WTC11 (cell line): ENCODE results near the gene INPP4A. TPM values are rescaled to one million over a fixed set of nuclear protein-coding genes. Genes with fewer than 3 reads are reported as not detected.

Experiments
- ATAC-seq: fragments of 200-7000 bp; cut with Tn5 transposase; 2 replicates; pipeline ENCODE4 v1.10.0; 2021; ENCODE audit warnings: mild to moderate bottlenecking, moderate library complexity
- CTCF ChIA-PET: fragments of 300-600 bp; sonication (Branson Sonifier 250); formaldehyde crosslinking; loops from one replicate; lab custom pipeline; 2021; ENCODE audit warnings: antibody characterized with exemption; lab: Charles Lee
- POLR2A ChIA-PET: fragments of 350-600 bp; sonication (Branson Sonifier 250); formaldehyde crosslinking; loops from one replicate; lab custom pipeline; 2021; ENCODE audit warnings: antibody characterized with exemption; lab: Charles Lee
- DNase-seq: peaks from one replicate; pipeline ENCODE4 v3.0.0; 2021; ENCODE audit warnings: low spot score
- H3K27ac Mint-ChIP-seq: 2 replicates; pipeline ENCODE4 v1.8.0; 2021; ENCODE audit warnings: mixed read lengths
- H3K27me3 Mint-ChIP-seq: 2 replicates; pipeline ENCODE4 v1.8.0; 2021; ENCODE audit warnings: low read depth, mild to moderate bottlenecking, moderate library complexity, mixed read lengths
- H3K36me3 Mint-ChIP-seq: 2 replicates; pipeline ENCODE4 v1.8.0; 2021; ENCODE audit warnings: mixed read lengths
- H3K4me1 Mint-ChIP-seq: 2 replicates; pipeline ENCODE4 v1.8.0; 2022; ENCODE audit warnings: mixed read lengths
- H3K4me3 Mint-ChIP-seq: 2 replicates; pipeline ENCODE4 v1.8.0; 2021; ENCODE audit warnings: mild to moderate bottlenecking, moderate library complexity, mixed read lengths
- H3K9me3 Mint-ChIP-seq: 2 replicates; pipeline ENCODE4 v1.8.0; 2021; ENCODE audit warnings: mixed read lengths
- OVOL2 ChIP-seq: fragments of 250-450 bp; sonication (Bioruptor Pico); IDR thresholded peaks from 2 replicates; pipeline ENCODE4 v1.9.0; 2021; ENCODE audit warnings: mild to moderate bottlenecking, borderline replicate concordance
- ZNF232 ChIP-seq: sonication (generic); formaldehyde crosslinking; IDR thresholded peaks from 2 replicates; pipeline ENCODE4 v1.8.0; 2022; ENCODE audit warnings: mild to moderate bottlenecking, missing genetic modification reagents
- total RNA-seq: library from RNA; stranded (reverse); gene quantifications from 3 replicates; pipeline ENCODE4 v1.2.3, GENCODE V29; 2021
- TF ChIP-seq, protein P1 (sequence below): sonication (generic); formaldehyde crosslinking; IDR thresholded peaks from 2 replicates; pipeline ENCODE4 v1.8.1; 2022; ENCODE audit warnings: low read depth, missing genetic modification reagents, borderline replicate concordance
- TF ChIP-seq, protein P2 (sequence below): fragments of 250-450 bp; sonication (Bioruptor Pico); IDR thresholded peaks from 2 replicates; pipeline ENCODE4 v1.9.0; 2021; ENCODE audit warnings: mild to moderate bottlenecking, borderline replicate concordance
- TF ChIP-seq, protein P3 (sequence below): sonication (generic); formaldehyde crosslinking; IDR thresholded peaks from 2 replicates; pipeline ENCODE4 v1.8.1; 2023; ENCODE audit warnings: mild to moderate bottlenecking, missing genetic modification reagents
- TF ChIP-seq, protein P4 (sequence below): fragments of 250-450 bp; sonication (Bioruptor Pico); IDR thresholded peaks from 2 replicates; pipeline ENCODE4 v2.1.2; 2022; ENCODE audit warnings: mild to moderate bottlenecking, moderate library complexity
- TF ChIP-seq, protein P5 (sequence below): sonication (generic); formaldehyde crosslinking; conservative IDR thresholded peaks from 2 replicates; pipeline ENCODE4 v1.8.1; 2023; ENCODE audit warnings: mild to moderate bottlenecking, low read depth, missing genetic modification reagents, moderate library complexity
- TF ChIP-seq, protein P6 (sequence below): sonication (generic); formaldehyde crosslinking; IDR thresholded peaks from 2 replicates; pipeline ENCODE4 v1.8.1; 2023; ENCODE audit warnings: mild to moderate bottlenecking, missing genetic modification reagents, moderate library complexity

INPP4A gene
- total RNA-seq, 1 experiment from 2014 or later = 38.3 TPM

DNA sequence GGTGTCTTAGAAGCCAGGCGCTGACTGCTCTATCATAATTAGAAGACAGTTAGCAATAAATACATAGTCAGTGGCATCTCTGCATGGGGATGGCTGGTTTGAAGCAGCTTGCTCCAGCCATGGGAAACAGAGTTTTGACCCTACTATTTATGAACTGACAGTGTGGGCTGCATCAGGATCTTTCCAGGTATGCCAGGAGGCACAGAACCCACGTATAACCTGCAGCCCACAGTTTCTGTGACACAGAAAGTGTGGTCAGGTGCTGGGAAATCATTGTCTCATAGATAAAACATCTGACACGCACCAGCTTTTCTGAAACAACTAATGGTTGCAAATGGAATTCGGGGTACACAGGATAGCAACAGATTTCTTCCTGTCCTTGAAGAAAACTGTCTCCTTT is 34.7 kb downstream of the INPP4A start:
- TF ChIP-seq ZNF232 (CRISPR knock-in tag) = no peak
- TF ChIP-seq, protein P1, sequence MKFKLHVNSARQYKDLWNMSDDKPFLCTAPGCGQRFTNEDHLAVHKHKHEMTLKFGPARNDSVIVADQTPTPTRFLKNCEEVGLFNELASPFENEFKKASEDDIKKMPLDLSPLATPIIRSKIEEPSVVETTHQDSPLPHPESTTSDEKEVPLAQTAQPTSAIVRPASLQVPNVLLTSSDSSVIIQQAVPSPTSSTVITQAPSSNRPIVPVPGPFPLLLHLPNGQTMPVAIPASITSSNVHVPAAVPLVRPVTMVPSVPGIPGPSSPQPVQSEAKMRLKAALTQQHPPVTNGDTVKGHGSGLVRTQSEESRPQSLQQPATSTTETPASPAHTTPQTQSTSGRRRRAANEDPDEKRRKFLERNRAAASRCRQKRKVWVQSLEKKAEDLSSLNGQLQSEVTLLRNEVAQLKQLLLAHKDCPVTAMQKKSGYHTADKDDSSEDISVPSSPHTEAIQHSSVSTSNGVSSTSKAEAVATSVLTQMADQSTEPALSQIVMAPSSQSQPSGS = no peak
- TF ChIP-seq, protein P2, sequence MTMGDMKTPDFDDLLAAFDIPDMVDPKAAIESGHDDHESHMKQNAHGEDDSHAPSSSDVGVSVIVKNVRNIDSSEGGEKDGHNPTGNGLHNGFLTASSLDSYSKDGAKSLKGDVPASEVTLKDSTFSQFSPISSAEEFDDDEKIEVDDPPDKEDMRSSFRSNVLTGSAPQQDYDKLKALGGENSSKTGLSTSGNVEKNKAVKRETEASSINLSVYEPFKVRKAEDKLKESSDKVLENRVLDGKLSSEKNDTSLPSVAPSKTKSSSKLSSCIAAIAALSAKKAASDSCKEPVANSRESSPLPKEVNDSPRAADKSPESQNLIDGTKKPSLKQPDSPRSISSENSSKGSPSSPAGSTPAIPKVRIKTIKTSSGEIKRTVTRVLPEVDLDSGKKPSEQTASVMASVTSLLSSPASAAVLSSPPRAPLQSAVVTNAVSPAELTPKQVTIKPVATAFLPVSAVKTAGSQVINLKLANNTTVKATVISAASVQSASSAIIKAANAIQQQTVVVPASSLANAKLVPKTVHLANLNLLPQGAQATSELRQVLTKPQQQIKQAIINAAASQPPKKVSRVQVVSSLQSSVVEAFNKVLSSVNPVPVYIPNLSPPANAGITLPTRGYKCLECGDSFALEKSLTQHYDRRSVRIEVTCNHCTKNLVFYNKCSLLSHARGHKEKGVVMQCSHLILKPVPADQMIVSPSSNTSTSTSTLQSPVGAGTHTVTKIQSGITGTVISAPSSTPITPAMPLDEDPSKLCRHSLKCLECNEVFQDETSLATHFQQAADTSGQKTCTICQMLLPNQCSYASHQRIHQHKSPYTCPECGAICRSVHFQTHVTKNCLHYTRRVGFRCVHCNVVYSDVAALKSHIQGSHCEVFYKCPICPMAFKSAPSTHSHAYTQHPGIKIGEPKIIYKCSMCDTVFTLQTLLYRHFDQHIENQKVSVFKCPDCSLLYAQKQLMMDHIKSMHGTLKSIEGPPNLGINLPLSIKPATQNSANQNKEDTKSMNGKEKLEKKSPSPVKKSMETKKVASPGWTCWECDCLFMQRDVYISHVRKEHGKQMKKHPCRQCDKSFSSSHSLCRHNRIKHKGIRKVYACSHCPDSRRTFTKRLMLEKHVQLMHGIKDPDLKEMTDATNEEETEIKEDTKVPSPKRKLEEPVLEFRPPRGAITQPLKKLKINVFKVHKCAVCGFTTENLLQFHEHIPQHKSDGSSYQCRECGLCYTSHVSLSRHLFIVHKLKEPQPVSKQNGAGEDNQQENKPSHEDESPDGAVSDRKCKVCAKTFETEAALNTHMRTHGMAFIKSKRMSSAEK (CRISPR knock-in tag) = no peak
- TF ChIP-seq, protein P3, sequence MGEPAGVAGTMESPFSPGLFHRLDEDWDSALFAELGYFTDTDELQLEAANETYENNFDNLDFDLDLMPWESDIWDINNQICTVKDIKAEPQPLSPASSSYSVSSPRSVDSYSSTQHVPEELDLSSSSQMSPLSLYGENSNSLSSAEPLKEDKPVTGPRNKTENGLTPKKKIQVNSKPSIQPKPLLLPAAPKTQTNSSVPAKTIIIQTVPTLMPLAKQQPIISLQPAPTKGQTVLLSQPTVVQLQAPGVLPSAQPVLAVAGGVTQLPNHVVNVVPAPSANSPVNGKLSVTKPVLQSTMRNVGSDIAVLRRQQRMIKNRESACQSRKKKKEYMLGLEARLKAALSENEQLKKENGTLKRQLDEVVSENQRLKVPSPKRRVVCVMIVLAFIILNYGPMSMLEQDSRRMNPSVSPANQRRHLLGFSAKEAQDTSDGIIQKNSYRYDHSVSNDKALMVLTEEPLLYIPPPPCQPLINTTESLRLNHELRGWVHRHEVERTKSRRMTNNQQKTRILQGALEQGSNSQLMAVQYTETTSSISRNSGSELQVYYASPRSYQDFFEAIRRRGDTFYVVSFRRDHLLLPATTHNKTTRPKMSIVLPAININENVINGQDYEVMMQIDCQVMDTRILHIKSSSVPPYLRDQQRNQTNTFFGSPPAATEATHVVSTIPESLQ (CRISPR knock-in tag) = no peak
- TF ChIP-seq, protein P4, sequence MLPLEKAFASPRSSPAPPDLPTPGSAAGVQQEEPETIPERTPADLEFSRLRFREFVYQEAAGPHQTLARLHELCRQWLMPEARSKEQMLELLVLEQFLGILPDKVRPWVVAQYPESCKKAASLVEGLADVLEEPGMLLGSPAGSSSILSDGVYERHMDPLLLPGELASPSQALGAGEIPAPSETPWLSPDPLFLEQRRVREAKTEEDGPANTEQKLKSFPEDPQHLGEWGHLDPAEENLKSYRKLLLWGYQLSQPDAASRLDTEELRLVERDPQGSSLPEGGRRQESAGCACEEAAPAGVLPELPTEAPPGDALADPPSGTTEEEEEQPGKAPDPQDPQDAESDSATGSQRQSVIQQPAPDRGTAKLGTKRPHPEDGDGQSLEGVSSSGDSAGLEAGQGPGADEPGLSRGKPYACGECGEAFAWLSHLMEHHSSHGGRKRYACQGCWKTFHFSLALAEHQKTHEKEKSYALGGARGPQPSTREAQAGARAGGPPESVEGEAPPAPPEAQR (CRISPR knock-in tag) = no peak
- TF ChIP-seq, protein P5, sequence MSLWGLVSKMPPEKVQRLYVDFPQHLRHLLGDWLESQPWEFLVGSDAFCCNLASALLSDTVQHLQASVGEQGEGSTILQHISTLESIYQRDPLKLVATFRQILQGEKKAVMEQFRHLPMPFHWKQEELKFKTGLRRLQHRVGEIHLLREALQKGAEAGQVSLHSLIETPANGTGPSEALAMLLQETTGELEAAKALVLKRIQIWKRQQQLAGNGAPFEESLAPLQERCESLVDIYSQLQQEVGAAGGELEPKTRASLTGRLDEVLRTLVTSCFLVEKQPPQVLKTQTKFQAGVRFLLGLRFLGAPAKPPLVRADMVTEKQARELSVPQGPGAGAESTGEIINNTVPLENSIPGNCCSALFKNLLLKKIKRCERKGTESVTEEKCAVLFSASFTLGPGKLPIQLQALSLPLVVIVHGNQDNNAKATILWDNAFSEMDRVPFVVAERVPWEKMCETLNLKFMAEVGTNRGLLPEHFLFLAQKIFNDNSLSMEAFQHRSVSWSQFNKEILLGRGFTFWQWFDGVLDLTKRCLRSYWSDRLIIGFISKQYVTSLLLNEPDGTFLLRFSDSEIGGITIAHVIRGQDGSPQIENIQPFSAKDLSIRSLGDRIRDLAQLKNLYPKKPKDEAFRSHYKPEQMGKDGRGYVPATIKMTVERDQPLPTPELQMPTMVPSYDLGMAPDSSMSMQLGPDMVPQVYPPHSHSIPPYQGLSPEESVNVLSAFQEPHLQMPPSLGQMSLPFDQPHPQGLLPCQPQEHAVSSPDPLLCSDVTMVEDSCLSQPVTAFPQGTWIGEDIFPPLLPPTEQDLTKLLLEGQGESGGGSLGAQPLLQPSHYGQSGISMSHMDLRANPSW (CRISPR knock-in tag) = no peak
- ATAC-seq = no peak
- Mint-ChIP-seq H3K27me3 (no peaks in the 10 kb centered on the region), H3K4me3 (no peak overlapping the region), H3K9me3 (no peaks in the 10 kb centered on the region), H3K36me3 (no peaks in the 10 kb centered on the region), H3K4me1 (peaks cover 74% of the 10 kb centered on the region), H3K27ac (no peak overlapping the region)
- POLR2A ChIA-PET = no interaction called here
- CTCF ChIA-PET = interaction anchor here (1.3 to 1.5 kb wide), 2 partner anchors 9 kb away, joined by 7 to 12 read pairs; no protein-coding TSS in a partner anchor
- no peak for DNase-seq

DNA sequence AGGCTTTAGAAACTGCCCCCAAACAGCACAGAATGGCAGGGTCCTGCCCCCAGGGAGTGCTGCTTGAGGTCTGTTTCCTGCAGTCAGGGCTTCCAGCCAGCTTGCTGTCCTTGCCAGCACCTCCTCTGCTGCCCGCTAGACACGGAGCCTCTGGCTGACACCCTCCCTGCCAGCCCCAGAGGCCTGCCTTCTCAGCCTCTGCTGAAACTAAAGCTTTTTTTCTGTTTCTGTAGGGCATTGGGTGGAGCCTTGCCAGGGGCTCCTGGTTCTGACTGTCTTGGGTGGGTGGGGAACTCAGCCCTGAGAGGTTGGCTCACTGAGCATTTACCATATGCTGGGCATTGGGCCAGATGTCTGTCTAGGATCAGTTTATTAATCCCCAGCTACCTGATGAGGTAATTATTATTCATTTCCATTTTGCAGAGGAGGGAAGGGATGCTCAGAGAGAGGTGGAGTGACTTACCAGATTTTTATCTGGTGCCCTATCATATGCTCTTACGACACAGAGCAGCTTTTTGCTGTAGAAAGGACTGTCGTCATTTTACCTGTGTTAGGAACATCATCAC is 35.4 kb downstream of the INPP4A start:
- no peaks in the 10 kb centered on the region for H3K36me3 Mint-ChIP-seq
- POLR2A ChIA-PET = no interaction called here
- no peak for DNase-seq

More for the DNA sequence above, 35.4 kb downstream of the INPP4A start:
- Mint-ChIP-seq H3K4me1 (peaks cover 77% of the 10 kb centered on the region), H3K4me3 (no peak overlapping the region), H3K27me3 (no peaks in the 10 kb centered on the region), H3K9me3 (no peaks in the 10 kb centered on the region), H3K27ac (no peak overlapping the region; the same call in 1 of the 2 replicates)
- CTCF ChIA-PET = interaction anchor here (0.8 to 1.5 kb wide), 3 partner anchors 8 to 15 kb away, joined by 3 to 12 read pairs (median 7); no protein-coding TSS in a partner anchor
- ATAC-seq = peak; percentile 40
- TF ChIP-seq OVOL2 (CRISPR knock-in tag) = no peak
- TF ChIP-seq, protein P6, sequence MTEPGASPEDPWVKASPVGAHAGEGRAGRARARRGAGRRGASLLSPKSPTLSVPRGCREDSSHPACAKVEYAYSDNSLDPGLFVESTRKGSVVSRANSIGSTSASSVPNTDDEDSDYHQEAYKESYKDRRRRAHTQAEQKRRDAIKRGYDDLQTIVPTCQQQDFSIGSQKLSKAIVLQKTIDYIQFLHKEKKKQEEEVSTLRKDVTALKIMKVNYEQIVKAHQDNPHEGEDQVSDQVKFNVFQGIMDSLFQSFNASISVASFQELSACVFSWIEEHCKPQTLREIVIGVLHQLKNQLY (CRISPR knock-in tag) = no peak
